ENCODE results near the gene RSU1. TPM values are rescaled to one million over a fixed set of nuclear protein-coding genes. Genes with fewer than 3 reads are reported as not detected.

The RSU1 gene
- polyA plus RNA-seq, 3 donors: 45.7 to 111 (median 100) TPM

DNA sequence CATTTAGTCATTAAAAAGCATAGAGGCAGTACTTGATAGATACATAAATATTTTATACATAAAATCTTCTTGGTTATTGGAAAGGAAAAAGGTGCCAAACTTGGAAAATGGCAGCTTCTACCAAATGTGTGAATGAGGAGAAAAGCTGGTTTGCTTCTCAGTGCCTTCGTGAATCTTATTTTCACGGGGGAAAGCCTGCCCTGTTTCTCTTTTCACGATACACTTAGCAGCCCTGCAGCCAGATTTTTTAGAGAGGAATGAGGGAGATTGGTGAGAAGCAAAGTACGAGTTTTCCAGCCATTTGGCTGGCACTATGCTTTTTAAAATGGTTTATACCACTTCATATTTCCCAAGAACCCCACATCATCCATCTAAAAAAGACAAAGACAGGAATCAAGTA is 272.6 kb downstream of the RSU1 start:
- Histone ChIP-seq H3K9ac (ENCODE audit: insufficient read depth, low read length, poor library complexity, severe bottlenecking) (no peak overlapping the region), H3K4me2 (replicated peaks; ENCODE audit: extremely low read depth, low read length, poor library complexity, severe bottlenecking) (no peak overlapping the region), H4K20me1 (ENCODE audit: insufficient read depth, low read length) (no peaks in the 10 kb centered on the region), H3K27ac (ENCODE audit: low read depth in 1 of 2, low read length in 2 of 2) (no peak overlapping the region), H3K9me3 (replicated peaks in 1 of 2; ENCODE audit: control insufficient read depth in 1 of 2, insufficient read depth in 1 of 2, low read length in 2 of 2) (no peaks in the 10 kb centered on the region), H3K79me2 (ENCODE audit: insufficient read depth, low read length) (no peaks in the 10 kb centered on the region), H3K4me1 (ENCODE audit: control insufficient read depth in 1 of 2, insufficient read depth in 2 of 2, low read length in 2 of 2) (no peaks in the 10 kb centered on the region), H3K4me3 (replicated peaks in 1 of 3; ENCODE audit: low read depth in 2 of 3, low read length in 3 of 3) (no peak overlapping the region), H3K27me3 (ENCODE audit: control insufficient read depth in 2 of 2, insufficient read depth in 2 of 2, low read length in 2 of 2) (no peaks in the 10 kb centered on the region), H2AFZ (ENCODE audit: insufficient read depth, low read depth, low read length, poor library complexity, severe bottlenecking) (no peak overlapping the region), H3K36me3 (replicated peaks in 1 of 2; ENCODE audit: control insufficient read depth in 1 of 2, insufficient read depth in 2 of 2, low read length in 2 of 2) (no peaks in the 10 kb centered on the region)
- Mint-ChIP-seq H3K4me3 (no peak overlapping the region), H3K4me1 (no peaks in the 10 kb centered on the region), H3K9me3 (no peaks in the 10 kb centered on the region), H3K27ac (no peak overlapping the region), H3K36me3 (no peaks in the 10 kb centered on the region), H3K27me3 (ENCODE audit: low read depth in 3 of 3) (peaks cover 5 to 14% (median 7%) of the 10 kb centered on the region in 3 donors)
- TF ChIP-seq CTCF (IDR thresholded peaks at IDR 0.05): no peak
- DNase-seq: no peak
- WGBS (ENCODE audit: insufficient coverage): no CpG with 5 or more reads among the region's 4 CpGs
- intact Hi-C loops (cut with micrococcal nuclease): no loop called here

DNA sequence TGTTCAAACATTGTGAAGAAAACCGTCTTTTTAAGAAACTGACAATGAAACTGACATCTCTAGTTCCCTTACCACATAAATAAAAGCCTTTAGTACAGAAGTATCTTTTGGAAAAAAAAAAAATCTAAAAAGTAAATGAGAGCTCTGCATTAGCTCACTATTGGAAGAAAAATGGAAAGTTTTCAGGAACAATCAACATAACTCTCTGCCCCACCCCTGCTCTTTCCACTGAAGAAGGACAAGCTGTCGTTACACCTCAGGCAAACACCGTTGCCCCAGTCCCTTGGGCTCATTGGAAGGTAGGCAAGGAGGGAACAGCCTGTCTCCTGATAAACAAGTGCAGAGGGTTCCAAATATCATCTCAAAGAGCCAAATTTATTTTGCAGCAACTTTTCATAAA is 273.1 kb downstream of the RSU1 start:
- peaks cover 5 to 14% (median 6%) of the 10 kb centered on the region in 3 donors for H3K27me3 Mint-ChIP-seq (ENCODE audit: low read depth in 3 of 3)
- Histone ChIP-seq H3K27ac (ENCODE audit: low read depth in 1 of 2, low read length in 2 of 2) (no peak overlapping the region), H3K79me2 (ENCODE audit: insufficient read depth, low read length) (no peaks in the 10 kb centered on the region), H3K9me3 (replicated peaks in 1 of 2; ENCODE audit: control insufficient read depth in 1 of 2, insufficient read depth in 1 of 2, low read length in 2 of 2) (no peaks in the 10 kb centered on the region), H3K4me1 (ENCODE audit: control insufficient read depth in 1 of 2, insufficient read depth in 2 of 2, low read length in 2 of 2) (no peaks in the 10 kb centered on the region), H3K36me3 (replicated peaks in 1 of 2; ENCODE audit: control insufficient read depth in 1 of 2, insufficient read depth in 2 of 2, low read length in 2 of 2) (no peaks in the 10 kb centered on the region), H2AFZ (ENCODE audit: insufficient read depth, low read depth, low read length, poor library complexity, severe bottlenecking) (no peak overlapping the region), H3K9ac (ENCODE audit: insufficient read depth, low read length, poor library complexity, severe bottlenecking) (no peak overlapping the region), H3K4me2 (replicated peaks; ENCODE audit: extremely low read depth, low read length, poor library complexity, severe bottlenecking) (no peak overlapping the region), H4K20me1 (ENCODE audit: insufficient read depth, low read length) (no peaks in the 10 kb centered on the region), H3K4me3 (replicated peaks in 1 of 3; ENCODE audit: low read depth in 2 of 3, low read length in 3 of 3) (no peak overlapping the region), H3K27me3 (ENCODE audit: control insufficient read depth in 2 of 2, insufficient read depth in 2 of 2, low read length in 2 of 2) (no peaks in the 10 kb centered on the region)
- no peaks in the 10 kb centered on the region for H3K4me1 Mint-ChIP-seq
- 94% methylated on average over 2 of the region's 3 CpGs for WGBS (ENCODE audit: insufficient coverage)
- intact Hi-C loops (cut with micrococcal nuclease): no loop called here
- no peak for TF ChIP-seq CTCF (IDR thresholded peaks at IDR 0.05)
- H3K9me3 Mint-ChIP-seq: no peaks in the 10 kb centered on the region
- H3K27ac Mint-ChIP-seq: no peak overlapping the region
- DNase-seq: no peak
- H3K4me3 Mint-ChIP-seq: no peak overlapping the region
- H3K36me3 Mint-ChIP-seq: no peaks in the 10 kb centered on the region

Small RNAs within 50 kb of the gene (small RNA-seq; reads per million reads assigned to genes)
- not detected for gene RF02271 (ENCODE audit: insufficient read length, low read depth)
